ENCODE results near the gene GGT6.

GGT6 gene

GRCh38 chr17:4522661-4523060 lies 37.7 kb downstream of the GGT6 start:
- DNase-seq (ENCODE audit: low read depth): no peak

- no peak for DNase-seq (ENCODE audit: low read depth)
These were observed 39.3 kb downstream of the GGT6 start for GRCh38 chr17:4520894-4521600.

GRCh38 chr17:4520060-4520893 lies 40.1 kb downstream of the GGT6 start:
- no peak for DNase-seq (ENCODE audit: low read depth)

- no peak for DNase-seq (ENCODE audit: low read depth)
These were observed 41.0 kb downstream of the GGT6 start for GRCh38 chr17:4519361-4519788.

- no peak for DNase-seq (ENCODE audit: low read depth)
These were observed 41.5 kb downstream of the GGT6 start for GRCh38 chr17:4518901-4519300.

- DNase-seq (ENCODE audit: low read depth): no peak
These were observed 43.6 kb downstream of the GGT6 start for GRCh38 chr17:4516735-4517134.

- DNase-seq (ENCODE audit: low read depth): no peak
These were observed 44.9 kb downstream of the GGT6 start for GRCh38 chr17:4515501-4515900.

GRCh38 chr17:4514779-4515178 lies 45.6 kb downstream of the GGT6 start:
- no peak for DNase-seq (ENCODE audit: low read depth)

GRCh38 chr17:4514206-4514605 lies 46.2 kb downstream of the GGT6 start:
- DNase-seq (ENCODE audit: low read depth): no peak

- no peak for DNase-seq (ENCODE audit: low read depth)
These were observed 47.0 kb downstream of the GGT6 start for GRCh38 chr17:4513113-4514032.

- no peak for DNase-seq (ENCODE audit: low read depth)
These were observed 47.9 kb downstream of the GGT6 start for GRCh38 chr17:4512156-4513112.

- DNase-seq (ENCODE audit: low read depth): no peak
These were observed 49.0 kb downstream of the GGT6 start for GRCh38 chr17:4511199-4511932.

GRCh38 chr17:4510618-4510941 lies 49.8 kb downstream of the GGT6 start:
- no peak for DNase-seq (ENCODE audit: low read depth)

- no peak for DNase-seq (ENCODE audit: low read depth)
These were observed 50.3 kb downstream of the GGT6 start for GRCh38 chr17:4509923-4510617.

- DNase-seq (ENCODE audit: low read depth): no peak
These were observed 51.0 kb downstream of the GGT6 start for GRCh38 chr17:4509401-4509800.

GRCh38 chr17:4508207-4508606 lies 52.2 kb downstream of the GGT6 start:
- no peak for DNase-seq (ENCODE audit: low read depth)

- DNase-seq (ENCODE audit: low read depth): no peak
These were observed 52.8 kb downstream of the GGT6 start for GRCh38 chr17:4507361-4508111.
